ENCODE measurements around the gene PREP.
A peak's percentile ranks its signal among the peaks of the same experiment; 100 is the strongest.
"Not testable (repeated sequence)": the region's sequence is repeated elsewhere in the genome, so short reads cannot be mapped to it uniquely, and the experiment has no call there.

PREP gene

GRCh38 chr6:105338350-105338983 is 64.4 kb downstream of the PREP start:
- not testable (repeated sequence) for DNase-seq

GRCh38 chr6:105336986-105337385 is 65.9 kb downstream of the PREP start:
- DNase-seq, result no peak

- DNase-seq, result no peak
Observed at GRCh38 chr6:105332576-105332975, 70.3 kb downstream of the PREP start.

GRCh38 chr6:105331927-105332326 is 71.0 kb downstream of the PREP start:
- DNase-seq, result no peak

GRCh38 chr6:105330913-105331312 is 72.0 kb downstream of the PREP start:
- DNase-seq, result no peak

- no peak for DNase-seq
Observed at GRCh38 chr6:105330364-105330763, 72.5 kb downstream of the PREP start.

GRCh38 chr6:105326833-105327770 is 75.8 kb downstream of the PREP start:
- DNase-seq, result no peak

- no peak for DNase-seq
Observed at GRCh38 chr6:105326216-105326615, 76.7 kb downstream of the PREP start.

- DNase-seq, result no peak
Observed at GRCh38 chr6:105324386-105324950, 78.4 kb downstream of the PREP start.

- no peak for DNase-seq
Observed at GRCh38 chr6:105322499-105323225, 80.2 kb downstream of the PREP start.

GRCh38 chr6:105321728-105322127 is 81.2 kb downstream of the PREP start:
- no peak for DNase-seq

GRCh38 chr6:105321207-105321606 is 81.7 kb downstream of the PREP start:
- DNase-seq, result no peak

GRCh38 chr6:105320765-105321164 is 82.1 kb downstream of the PREP start:
- no peak for DNase-seq

- DNase-seq, result no peak
Observed at GRCh38 chr6:105320271-105320670, 82.6 kb downstream of the PREP start.

GRCh38 chr6:105319331-105319730 is 83.6 kb downstream of the PREP start:
- DNase-seq, result no peak

GRCh38 chr6:105318660-105319059 is 84.2 kb downstream of the PREP start:
- DNase-seq, result no peak

- peak; percentile 5 for DNase-seq
Observed at GRCh38 chr6:105317607-105318533, 85.0 kb downstream of the PREP start.

- DNase-seq, result no peak
Observed at GRCh38 chr6:105313211-105313610, 89.7 kb downstream of the PREP start.

- DNase-seq, result no peak
Observed at GRCh38 chr6:105310947-105311346, 91.9 kb downstream of the PREP start.

GRCh38 chr6:105310371-105310770 is 92.5 kb downstream of the PREP start:
- no peak for DNase-seq

- no peak for DNase-seq
Observed at GRCh38 chr6:105308840-105309239, 94.0 kb downstream of the PREP start.

- no peak for DNase-seq
Observed at GRCh38 chr6:105305521-105305920, 97.4 kb downstream of the PREP start.

Data from stimulated activated CD4-positive, alpha-beta T cell treated with anti-CD3 and anti-CD28 coated beads, Interleukin-15, amount 100 ng/mL, for 24 hours (primary cell).